ENCODE data around the gene ABI3.

The ABI3 gene

DNA sequence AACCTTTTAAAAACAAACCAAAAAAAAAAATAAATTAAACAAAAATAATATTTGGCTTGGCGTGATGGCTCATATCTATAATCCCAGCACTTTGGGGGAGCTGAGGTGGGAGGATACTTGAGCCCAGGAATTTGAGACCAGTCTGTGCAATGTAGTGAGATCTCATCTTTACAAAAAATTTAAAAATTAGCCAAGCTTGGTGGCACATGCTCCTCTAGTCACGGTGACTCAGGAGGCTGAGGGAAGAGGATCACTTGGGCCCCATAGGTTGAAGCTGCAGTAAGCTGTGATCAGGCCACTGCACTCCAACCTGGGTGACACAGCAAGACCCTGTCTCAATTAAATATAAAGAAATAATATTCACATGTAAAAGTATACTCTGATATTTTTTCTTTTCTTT is 12.3 kb upstream of the ABI3 start:
- no peak for DNase-seq

- no peak for DNase-seq
Observed at GRCh38 chr17:49200423-49201083, 10.0 kb upstream of the ABI3 start.

- no peak for DNase-seq
Observed at GRCh38 chr17:49201481-49201927, 9.0 kb upstream of the ABI3 start.

DNA sequence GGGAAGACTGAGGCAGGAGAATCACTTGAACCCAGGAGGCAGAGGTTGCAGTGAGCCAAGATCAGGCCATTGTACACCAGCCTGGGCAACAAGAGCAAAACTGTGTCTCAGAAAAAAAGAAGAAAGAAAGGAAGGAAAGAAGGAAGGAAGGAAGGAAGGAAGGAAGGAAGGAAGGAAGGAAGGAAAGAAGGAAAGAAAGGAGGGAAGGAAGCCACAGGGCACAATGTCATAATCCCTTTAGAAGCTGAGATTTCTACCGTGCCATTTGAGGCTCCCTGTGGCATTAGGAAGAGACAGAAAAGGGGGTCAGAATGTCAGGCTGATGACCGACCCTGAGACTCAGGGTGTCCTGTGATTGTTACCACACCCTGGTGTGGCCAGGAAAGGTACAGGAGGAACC is 6.7 kb upstream of the ABI3 start:
- DNase-seq, result no peak

- DNase-seq, result no peak
Observed at GRCh38 chr17:49204516-49204915, 6.0 kb upstream of the ABI3 start.

- DNase-seq, result no peak
Observed at GRCh38 chr17:49209061-49209571, 1.4 kb upstream of the ABI3 start.

DNA sequence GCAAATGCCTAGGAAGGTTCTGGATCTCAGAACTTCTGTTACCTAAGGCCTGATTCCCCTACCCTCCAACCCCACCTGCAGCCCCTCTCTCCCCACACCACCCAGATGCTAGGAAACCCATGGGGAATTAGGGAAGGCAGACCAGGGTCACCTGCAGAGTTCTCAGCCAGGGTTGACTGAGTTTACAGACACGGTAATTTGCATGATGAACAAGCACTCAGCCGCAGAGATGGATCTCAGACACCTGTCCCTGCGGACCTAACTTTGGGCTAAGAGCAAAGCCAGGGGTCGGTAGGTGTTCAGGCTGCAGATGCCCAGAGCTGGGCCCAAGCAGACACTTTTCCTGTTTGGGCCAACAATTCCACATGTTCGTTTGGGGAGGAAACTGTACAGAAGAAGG is 2.9 kb downstream of the ABI3 start:
- no peak for DNase-seq

GRCh38 chr17:49213847-49214246 is 3.3 kb downstream of the ABI3 start:
- no peak for DNase-seq

- no peak for DNase-seq
Observed at GRCh38 chr17:49214676-49215360, 4.3 kb downstream of the ABI3 start.

- no peak for DNase-seq
Observed at GRCh38 chr17:49216482-49216881, 6.0 kb downstream of the ABI3 start.

GRCh38 chr17:49216953-49217650 is 6.6 kb downstream of the ABI3 start:
- no peak for DNase-seq

DNA sequence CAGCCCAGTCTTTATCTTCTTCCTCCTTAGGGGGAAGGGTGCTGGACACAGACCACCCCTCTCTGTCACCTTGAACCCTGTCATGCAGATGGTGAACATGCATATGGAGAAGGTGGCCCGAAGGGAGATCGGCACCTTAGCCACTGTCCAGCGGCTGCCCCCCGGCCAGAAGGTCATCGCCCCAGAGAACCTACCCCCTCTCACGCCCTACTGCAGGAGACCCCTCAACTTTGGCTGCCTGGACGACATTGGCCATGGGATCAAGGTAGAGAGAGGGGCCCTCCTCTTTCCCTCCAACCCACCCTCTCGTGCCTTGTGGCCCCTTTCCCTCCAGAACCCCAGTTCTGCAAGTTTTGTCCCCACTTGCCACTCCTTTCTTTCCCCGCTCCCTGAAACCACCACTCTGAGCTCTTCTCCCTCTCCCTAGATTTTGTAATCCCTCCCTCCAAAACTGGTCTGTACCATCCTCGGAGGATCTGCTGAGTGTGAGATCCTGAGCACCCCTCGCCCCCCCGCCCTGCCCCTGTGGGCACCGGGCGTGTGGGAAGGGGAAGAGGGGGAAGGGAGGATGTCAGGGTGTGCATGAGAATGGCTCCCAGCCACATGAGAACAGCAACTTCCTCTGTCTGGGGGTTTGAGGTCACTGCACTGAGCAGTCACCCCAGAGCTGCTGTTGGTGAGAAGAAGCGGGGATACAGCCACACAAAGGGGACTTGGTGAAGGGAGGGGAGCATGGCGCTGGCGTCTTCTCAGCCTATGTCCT is 7.3 kb downstream of the ABI3 start:
- DNase-seq, result peak; percentile 81

DNA sequence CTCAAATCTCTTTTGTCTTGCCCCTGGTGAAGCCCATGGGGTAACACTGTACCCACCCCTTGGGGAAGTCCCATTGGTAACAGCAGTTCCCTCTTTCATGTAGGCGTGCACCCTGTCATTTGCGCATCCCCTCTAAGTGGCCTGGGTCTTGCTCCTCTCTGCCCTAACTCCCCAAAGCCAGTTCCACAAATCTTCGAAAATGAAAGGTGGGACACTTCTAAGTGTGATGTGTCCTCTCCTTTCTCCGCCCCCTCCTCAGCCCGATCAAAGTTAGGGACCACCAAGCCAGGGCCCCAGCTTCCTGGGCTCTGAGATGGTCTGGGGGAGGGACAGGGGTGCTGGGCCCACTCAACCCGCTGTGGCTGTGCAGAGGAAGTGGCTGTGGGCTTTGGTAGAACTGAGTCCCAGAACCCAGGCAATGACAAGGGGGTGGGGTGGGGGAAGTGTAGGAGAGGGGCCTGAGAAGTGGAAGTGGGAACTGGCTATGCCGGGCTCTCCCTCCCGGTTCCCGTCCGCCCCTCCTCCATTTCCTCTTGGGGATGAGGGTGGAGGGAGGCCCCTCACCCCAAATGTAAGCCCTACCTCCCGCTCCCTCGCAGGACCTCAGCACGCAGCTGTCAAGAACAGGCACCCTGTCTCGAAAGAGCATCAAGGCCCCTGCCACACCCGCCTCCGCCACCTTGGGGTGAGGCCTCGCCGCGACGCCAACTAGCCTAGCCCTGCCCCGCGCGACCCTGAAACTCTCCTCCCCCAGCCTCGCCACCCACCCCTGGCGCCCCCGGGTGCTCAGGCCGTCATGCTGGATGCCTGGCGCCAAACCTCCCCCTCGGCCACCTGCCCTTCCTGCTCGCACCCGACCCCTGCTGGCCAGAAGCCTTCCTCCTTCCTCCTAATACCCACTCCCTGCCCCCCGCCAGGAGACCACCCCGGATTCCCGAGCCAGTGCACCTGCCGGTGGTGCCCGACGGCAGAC is 8.7 kb downstream of the ABI3 start:
- DNase-seq, result no peak

- DNase-seq, result no peak
Observed at GRCh38 chr17:49219987-49220386, 9.5 kb downstream of the ABI3 start.

DNA sequence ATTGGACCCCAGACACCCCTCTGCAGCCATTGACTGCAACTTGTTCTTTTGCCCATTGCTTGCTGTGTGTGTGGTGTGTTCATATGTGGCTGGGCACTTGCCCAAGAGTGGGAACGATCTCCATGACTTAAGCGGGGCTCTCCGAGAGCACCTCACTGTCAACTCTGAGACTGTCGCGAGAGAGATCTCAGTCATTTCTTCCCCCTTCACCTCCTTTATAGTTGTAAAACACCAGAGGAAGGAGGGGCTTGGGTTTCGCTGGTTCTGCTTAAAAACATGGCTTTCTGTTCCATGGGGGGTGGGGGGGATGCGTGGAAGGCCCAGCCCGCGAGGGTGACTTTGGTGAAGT is 12.6 kb downstream of the ABI3 start:
- no peak for DNase-seq

DNA sequence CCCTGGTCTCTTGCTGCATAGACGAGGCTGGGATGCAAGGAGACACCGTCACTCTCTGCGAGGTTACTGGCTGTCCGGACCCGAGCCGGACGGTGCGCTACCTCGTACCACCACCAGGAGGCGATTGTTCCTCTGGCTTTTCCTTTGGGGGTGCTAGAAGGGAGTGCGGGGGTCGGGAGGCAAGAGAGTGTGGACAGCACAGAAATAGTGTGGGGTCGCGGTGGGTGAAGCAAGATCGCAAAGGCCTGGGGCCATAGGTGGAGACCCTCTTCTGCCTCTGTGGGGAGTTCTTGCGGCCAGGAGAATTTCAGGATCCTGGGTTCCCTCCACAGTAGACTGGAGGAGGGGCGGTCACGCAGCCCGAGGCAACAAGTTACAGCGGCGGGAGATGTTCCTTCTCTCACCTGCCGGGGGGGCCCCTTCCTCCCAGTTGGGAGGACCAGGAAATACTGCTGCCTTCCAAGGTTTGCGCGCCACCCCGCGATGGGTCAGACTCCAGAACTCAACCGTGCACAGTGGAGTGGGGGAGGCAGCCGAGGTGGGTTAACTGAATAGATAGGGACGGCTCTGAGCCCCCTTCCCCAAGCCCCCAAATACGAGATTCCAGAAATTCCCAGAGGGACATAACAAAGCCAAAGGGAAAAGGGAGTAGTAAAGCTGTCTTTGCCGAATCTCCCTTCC is 13.2 kb downstream of the ABI3 start:
- DNase-seq, result peak; percentile 88

DNA sequence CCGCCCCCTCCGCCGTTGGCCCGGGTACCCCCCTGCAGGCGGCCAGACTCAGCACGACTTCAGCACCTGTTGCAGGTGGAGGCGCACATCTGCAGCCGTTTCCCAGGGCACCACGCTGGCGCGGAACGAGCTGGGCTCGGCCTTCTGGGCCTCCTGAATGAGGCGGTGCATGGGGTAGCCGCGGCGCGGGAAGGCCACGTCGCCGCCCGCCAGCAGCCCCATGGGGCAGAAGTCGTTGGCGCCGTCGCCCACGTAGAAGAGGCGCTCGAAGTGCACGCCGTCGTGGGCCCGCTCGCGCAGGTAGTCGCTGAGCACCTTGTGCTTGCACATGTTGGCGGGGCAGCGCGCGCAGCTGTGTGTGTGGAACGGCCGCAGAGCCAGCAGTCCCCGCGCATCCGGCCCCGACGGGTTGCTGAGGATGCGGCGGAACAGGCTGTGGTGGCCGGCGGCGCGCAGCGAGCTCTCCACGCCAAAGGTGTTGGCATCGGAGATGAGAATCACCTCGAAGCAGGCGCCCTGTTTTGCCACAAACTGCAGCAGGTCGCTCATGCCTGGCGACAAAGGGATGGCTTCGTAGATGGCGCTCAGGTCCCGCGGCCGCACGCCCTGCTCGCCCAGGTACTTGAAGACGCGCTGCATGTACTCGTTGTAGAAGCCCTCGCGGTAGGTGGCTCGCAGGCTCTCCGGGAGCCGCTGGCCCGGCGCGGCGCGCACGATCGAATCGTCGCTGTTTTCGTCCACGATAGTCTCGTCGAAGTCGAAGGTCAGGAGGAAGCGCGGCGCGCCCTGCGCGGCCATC is 13.9 kb downstream of the ABI3 start:
- DNase-seq, result peak; percentile 80

DNA sequence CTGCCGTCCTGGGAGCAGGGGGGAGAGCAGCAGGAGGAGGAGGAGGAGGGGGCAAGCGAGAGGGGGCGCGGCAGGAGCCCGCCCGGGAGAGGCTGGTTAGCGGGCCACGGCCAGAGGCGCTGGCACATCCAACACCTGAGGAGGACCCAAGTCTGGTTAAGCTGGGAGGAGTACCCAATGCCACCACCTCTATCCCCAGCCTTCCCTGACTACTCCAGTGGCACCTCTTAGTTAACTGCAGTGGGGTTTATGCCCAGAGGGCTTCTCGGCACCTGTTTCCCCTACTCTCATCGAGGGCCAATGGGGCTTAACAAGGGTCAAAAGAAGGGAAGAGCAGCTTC is 14.5 kb downstream of the ABI3 start:
- DNase-seq, result no peak

- no peak for DNase-seq
Observed at GRCh38 chr17:49225554-49226236, 15.2 kb downstream of the ABI3 start.
